OCI-LY3 (cell line): Measurements from ENCODE around the gene CNPY4.
"Not testable (repeated sequence)": the region's sequence is repeated elsewhere in the genome, so short reads cannot be mapped to it uniquely, and the experiment has no call there.

Source experiments
- H2AFZ ChIP-seq: fragments of 200-600, 300-600 bp; shearing (Covaris generic); 2 replicates; pipeline ENCODE4 v1.6.0; 2014; ENCODE audit warnings: antibody characterized with exemption, low read depth, low read length
- H3K27ac ChIP-seq: fragments of 200-600, 300-600 bp; sonication (generic); 2 replicates; pipeline ENCODE4 v1.5.1; 2014; ENCODE audit warnings: mild to moderate bottlenecking, low read length, moderate library complexity, mixed read lengths
- H3K27me3 ChIP-seq: fragments of 200-600, 300-600 bp; sonication (generic); 2 replicates; pipeline ENCODE4 v1.6.1; 2014; ENCODE audit warnings: low read depth, low read length, mixed read lengths
- H3K36me3 ChIP-seq: fragments of 200-600, 300-600 bp; sonication (generic); replicated peaks from 2 replicates; pipeline ENCODE3; 2014; ENCODE audit warnings: low read depth, low read length, mixed read lengths
- H3K4me1 ChIP-seq: fragments of 300-600, 200-600 bp; sonication (generic); 2 replicates; pipeline ENCODE4 v1.6.1; 2014; ENCODE audit warnings: low read length, mixed read lengths
- H3K4me2 ChIP-seq: fragments of 200-600, 300-600 bp; sonication (generic); 2 replicates; pipeline ENCODE4 v1.6.1; 2014; ENCODE audit warnings: low read length, mixed read lengths
- H3K4me3 ChIP-seq: fragments of 300-600, 200-600 bp; sonication (generic); 2 replicates; pipeline ENCODE4 v1.5.1; 2014; ENCODE audit warnings: antibody characterized with exemption, mild to moderate bottlenecking, low read length, moderate library complexity
- H3K79me2 ChIP-seq: fragments of 300-600, 200-600 bp; shearing (Covaris generic); 2 replicates; pipeline ENCODE4 v1.6.1; 2014; ENCODE audit warnings: mild to moderate bottlenecking, low read length, mixed read lengths
- H3K9ac ChIP-seq: fragments of 300-600, 200-600 bp; shearing (Covaris generic); 2 replicates; pipeline ENCODE4 v1.6.0; 2014; ENCODE audit warnings: mild to moderate bottlenecking, low read length, moderate library complexity
- H3K9me3 ChIP-seq: fragments of 200-600, 300-600 bp; shearing (Covaris generic); 2 replicates; pipeline ENCODE4 v1.6.1; 2014; ENCODE audit warnings: low read length, mixed read lengths; ENCODE audit not compliant: insufficient read depth
- H4K20me1 ChIP-seq: fragments of 200-600, 300-600 bp; sonication (generic); 2 replicates; pipeline ENCODE4 v1.6.1; 2016; ENCODE audit warnings: low read length, mixed read lengths; ENCODE audit not compliant: insufficient read depth
- CTCF ChIP-seq: fragments of 200-600, 300-600 bp; sonication (generic); IDR thresholded peaks from 2 replicates; pipeline ENCODE4 v1.5.1; 2014; ENCODE audit warnings: antibody characterized with exemption, low read length, low read depth
- EZH2phosphoT487 ChIP-seq: fragments of 200-600 bp; shearing (Covaris generic); IDR thresholded peaks from 2 replicates; pipeline ENCODE4 v1.6.1; 2018; ENCODE audit warnings: antibody characterized with exemption, mixed run types, low read depth

Gene CNPY4

DNA sequence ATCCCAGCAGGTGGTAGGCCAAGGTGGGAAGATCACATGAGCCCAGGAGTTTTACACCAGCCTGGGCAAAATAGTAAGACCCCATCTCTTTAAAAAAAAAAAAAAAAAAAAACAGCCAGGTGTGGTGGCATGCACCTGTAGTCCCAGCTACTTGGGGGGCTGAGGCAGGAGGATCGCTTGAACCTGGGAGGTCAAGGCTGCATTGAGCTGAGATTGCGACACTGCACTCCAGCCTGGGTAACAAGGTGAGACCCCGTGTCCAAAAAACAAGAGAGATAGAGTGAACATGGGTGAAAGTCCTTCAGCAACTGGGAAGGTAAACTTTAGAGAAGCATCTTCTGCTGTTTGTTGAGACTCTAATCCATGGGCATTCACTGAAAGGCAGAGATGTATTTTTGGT is 23.0 kb downstream of the CNPY4 start:
- Histone ChIP-seq H3K4me2 (no peak overlapping the region), H3K9me3 (no peaks in the 10 kb centered on the region), H3K36me3 (no peaks in the 10 kb centered on the region), H3K9ac (no peak overlapping the region), H4K20me1 (no peaks in the 10 kb centered on the region), H3K4me1 (0 out of 2 replicates have a peak, but pooled peaks cover 8% of the 10 kb centered on the region), H3K4me3 (no peak overlapping the region), H3K27me3 (peaks cover 2% of the 10 kb centered on the region; the same call in 1 of the 2 replicates), H2AFZ (no peak overlapping the region), H3K27ac (no peak overlapping the region), H3K79me2 (no peaks in the 10 kb centered on the region)
- TF ChIP-seq EZH2phosphoT487 (no peak), CTCF (no peak)

GRCh38 chr7:100146350-100146749 is 26.9 kb downstream of the CNPY4 start:
- not testable (repeated sequence) for H3K9me3 ChIP-seq, H3K36me3 ChIP-seq, H3K4me3 ChIP-seq, H3K27me3 ChIP-seq, H2AFZ ChIP-seq, H3K27ac ChIP-seq, H3K9ac ChIP-seq, H3K4me2 ChIP-seq, H4K20me1 ChIP-seq
- H3K79me2 ChIP-seq, result peaks cover 19% of the 10 kb centered on the region
- H3K4me1 ChIP-seq, result peaks cover 10% of the 10 kb centered on the region

- Histone ChIP-seq H3K4me1 (peaks cover 17% of the 10 kb centered on the region), H3K9ac (no peak overlapping the region), H2AFZ (no peak overlapping the region)
Observed at GRCh38 chr7:100147278-100147677, 27.8 kb downstream of the CNPY4 start.

DNA sequence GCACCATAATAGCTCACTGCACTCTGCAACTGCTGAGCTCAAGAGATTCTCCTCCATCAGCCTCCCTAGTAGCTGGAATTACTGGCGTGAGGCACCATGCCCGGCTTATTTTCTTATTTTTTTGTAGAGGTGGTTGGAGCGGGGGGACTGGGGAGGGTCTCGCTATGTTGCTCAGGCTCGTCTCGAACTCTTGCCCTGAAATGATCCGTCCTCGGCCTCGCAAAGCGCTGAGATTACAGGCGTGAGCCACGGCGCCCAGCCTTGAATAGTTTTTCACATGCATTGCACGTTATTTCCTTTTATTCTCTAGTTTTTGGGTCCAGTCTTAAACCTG is 28.8 kb downstream of the CNPY4 start:
- H3K27ac ChIP-seq, result peak overlapping the region; percentile 57
- H4K20me1 ChIP-seq, result 0 out of 2 replicates have a peak, but pooled peaks cover 2% of the 10 kb centered on the region
- TF ChIP-seq EZH2phosphoT487, result no peak

More at GRCh38 chr7:100147278-100147677, 27.8 kb downstream of the CNPY4 start:
- no peak for TF ChIP-seq EZH2phosphoT487
- TF ChIP-seq CTCF, result no peak
- Histone ChIP-seq H3K27me3 (no peaks in the 10 kb centered on the region), H3K4me3 (no peak overlapping the region), H3K9me3 (no peaks in the 10 kb centered on the region), H3K4me2 (no peak overlapping the region), H3K36me3 (peaks cover 9% of the 10 kb centered on the region), H4K20me1 (no peaks in the 10 kb centered on the region), H3K27ac (no peak overlapping the region), H3K79me2 (peaks cover 23% of the 10 kb centered on the region)

GRCh38 chr7:100148559-100149328 is 29.3 kb downstream of the CNPY4 start, which contains the start of gene LAMTOR4:
LAMTOR4 (plus strand) TSS chr7:100148918; CDS start chr7:100148973, 55 bp downstream.
- Histone ChIP-seq H3K4me1 (peaks cover 21% of the 10 kb centered on the region), H3K4me2 (peak within 1 kb of the TSS; percentile 96), H3K79me2 (peaks cover 27% of the 10 kb centered on the region), H3K27me3 (no peaks in the 10 kb centered on the region), H3K4me3 (peak within 1 kb of the TSS; percentile 88), H3K9me3 (no peaks in the 10 kb centered on the region), H2AFZ (peak within 1 kb of the TSS; percentile 76; the same call in 1 of the 2 replicates), H3K27ac (peak within 1 kb of the TSS; percentile 74), H3K36me3 (peaks cover 19% of the 10 kb centered on the region), H4K20me1 (0 out of 2 replicates have a peak, but pooled peaks cover 2% of the 10 kb centered on the region), H3K9ac (peak within 1 kb of the TSS; percentile 98)
- TF ChIP-seq EZH2phosphoT487 (no peak), CTCF (no peak)

More for the DNA sequence above, 28.8 kb downstream of the CNPY4 start:
- peak overlapping the region; percentile 76; the same call in 1 of the 2 replicates for H2AFZ ChIP-seq
- peak overlapping the region; percentile 91 for H3K4me2 ChIP-seq
- H3K36me3 ChIP-seq, result peaks cover 14% of the 10 kb centered on the region
- H3K9ac ChIP-seq, result peak overlapping the region; percentile 79
- H3K4me3 ChIP-seq, result peak overlapping the region; percentile 80
- no peaks in the 10 kb centered on the region for H3K9me3 ChIP-seq
- peaks cover 21% of the 10 kb centered on the region for H3K4me1 ChIP-seq
- H3K79me2 ChIP-seq, result peaks cover 27% of the 10 kb centered on the region
- no peaks in the 10 kb centered on the region for H3K27me3 ChIP-seq
